Measurements from ENCODE around the gene SLC10A1. TPM values are rescaled to one million over a fixed set of nuclear protein-coding genes. Genes with fewer than 3 reads are reported as not detected.

Gene SLC10A1
- total RNA-seq, 1 experiment from 2014 or later = not detected

- ATAC-seq (peak; percentile 90), DNase-seq (ENCODE audit: low read depth, low spot score) (peak; percentile 93)
- Histone ChIP-seq H3K27ac (ENCODE audit: low read depth, low read length) (peak within 1 kb of the TSS; percentile 90), H3K36me3 (ENCODE audit: control insufficient read depth in 1 of 2, insufficient read depth in 2 of 2, low read length in 2 of 2) (peaks cover 41% of the 10 kb centered on the region in 2 experiments), H4K20me1 (ENCODE audit: insufficient read depth) (peaks cover 30% of the 10 kb centered on the region; the same call in 1 of the 2 replicates), H3K79me2 (ENCODE audit: insufficient read depth, low read length) (peaks cover 50% of the 10 kb centered on the region), H3K9ac (ENCODE audit: low read length) (peak within 1 kb of the TSS; percentile 100), H3K4me3 (replicated peaks in 1 of 2; ENCODE audit: low read depth in 1 of 2, low read length in 2 of 2) (peak within 1 kb of the TSS; percentile 86 to 99), H3K4me2 (ENCODE audit: low read length) (peak within 1 kb of the TSS; percentile 92), H3K9me2 (ENCODE audit: insufficient read depth) (no peaks in the 10 kb centered on the region), H3K4me1 (ENCODE audit: control insufficient read depth in 1 of 2, insufficient read depth in 2 of 2, low read length in 2 of 2) (peaks cover 3 to 12% of the 10 kb centered on the region in 2 experiments; a peak in 3 of 4 replicates), H3K9me3 (ENCODE audit: control insufficient read depth in 1 of 2, insufficient read depth in 1 of 2, low read depth in 1 of 2, low read length in 2 of 2) (no peaks in the 10 kb centered on the region), H3K27me3 (ENCODE audit: insufficient read depth, low read length) (no peaks in the 10 kb centered on the region), H2AFZ (ENCODE audit: low read depth, low read length, poor library complexity, severe bottlenecking) (peak within 1 kb of the TSS; percentile 46)
- intact Hi-C loops (cut with micrococcal nuclease) = no loop called here
- no TSS peak for BruUV-seq (replicated peaks)
- ChIA-PET RAD21 (ENCODE audit: low non-redundant PET in 1 of 2, low total read pairs in 2 of 2, uncharacterized antibody in 2 of 2, unreplicated experiment in 2 of 2) (no interaction called here), CTCF (interaction anchor here (0.9 kb wide), 1 partner anchor 192 kb away, joined by 3 read pairs; the partner anchor contains the start of gene CCDC177), POLR2A (interaction anchor here (0.6 to 1.5 kb wide), 6 partner anchors 10 to 461 kb away, joined by 3 to 6 read pairs (median 3); no protein-coding TSS in a partner anchor)
- peak; percentile 55 for TF ChIP-seq MAX (IDR thresholded peaks at IDR 0.05)
- TF ChIP-seq EZH2 (IDR thresholded peaks at IDR 0.05) = no peak
- TF ChIP-seq ELF1 (IDR thresholded peaks at IDR 0.05; ENCODE audit: borderline replicate concordance, low read depth) = peak; percentile 75
- no peak for TF ChIP-seq JUND (IDR thresholded peaks at IDR 0.05)
- peak; percentile 62 for TF ChIP-seq ZBTB33 (IDR thresholded peaks at IDR 0.05; ENCODE audit: extremely low read depth, insufficient replicate concordance, low read length)
- peak; percentile 68; the same call in 1 of the 2 replicates for TF ChIP-seq CBX3 (IDR thresholded peaks at IDR 0.05; ENCODE audit: low read depth)
- TF ChIP-seq SRF (IDR thresholded peaks at IDR 0.05; ENCODE audit: low read depth) = no peak
- TF ChIP-seq RAD21 (IDR thresholded peaks at IDR 0.05; ENCODE audit: low read depth) = no peak
- TF ChIP-seq CEBPB (IDR thresholded peaks at IDR 0.05; ENCODE audit: low read depth) = no peak
- no peak for TF ChIP-seq CTCF (IDR thresholded peaks at IDR 0.05 in 2 of 3, conservative IDR thresholded peaks at IDR 0.05 in 1 of 3; ENCODE audit: borderline replicate concordance in 1 of 3, insufficient read depth in 1 of 3, low read depth in 2 of 3, low read length in 2 of 3)
- TF ChIP-seq EZH2phosphoT487 (IDR thresholded peaks at IDR 0.05; ENCODE audit: borderline replicate concordance) = no peak
- TF ChIP-seq EGR1 (IDR thresholded peaks at IDR 0.05; ENCODE audit: low read depth) = peak; percentile 29; the same call in 1 of the 2 replicates
- TF ChIP-seq SIN3A (IDR thresholded peaks at IDR 0.05; ENCODE audit: low read depth) = peak; percentile 98
- no peak for TF ChIP-seq ATF3 (IDR thresholded peaks at IDR 0.05)
- TF ChIP-seq TCF7L2 (IDR thresholded peaks at IDR 0.05; ENCODE audit: borderline replicate concordance, extremely low read depth, insufficient read depth, insufficient read length) = no peak
- TF ChIP-seq POLR2A (IDR thresholded peaks at IDR 0.05; ENCODE audit: borderline replicate concordance, extremely low read depth, insufficient read depth, insufficient read length) = peak; percentile 98
- TF ChIP-seq ZFX (IDR thresholded peaks at IDR 0.05) = no peak; the same call in none of the 2 replicates
- peak; percentile 97 for TF ChIP-seq YY1 (IDR thresholded peaks at IDR 0.05; ENCODE audit: extremely low read depth, insufficient replicate concordance, low read depth, low read length)
- TF ChIP-seq FOSL1 (IDR thresholded peaks at IDR 0.05; ENCODE audit: low read depth) = no peak
- no peak for TF ChIP-seq REST (IDR thresholded peaks at IDR 0.05; ENCODE audit: low read depth)
- TF ChIP-seq SP1 (IDR thresholded peaks at IDR 0.05; ENCODE audit: low read depth) = peak; percentile 72
Observed at GRCh38 chr14:69766984-69767368, 30.1 kb downstream of the SLC10A1 start, which contains the start of gene SRSF5. Gene SRSF5 (plus strand): TSS chr14:69767142. CDS start chr14:69768157, 1,015 bp downstream.

Data from HCT116 (cell line).